Measurements from ENCODE around the gene HNRNPC. TPM values are rescaled to one million over a fixed set of nuclear protein-coding genes. Genes with fewer than 3 reads are reported as not detected.

Gene HNRNPC
- total and polyA plus RNA-seq, 2 of the 8 experiments (the other 6 are each of a cell fraction or from before 2014, with no cell fraction given): 781 to 1,207 TPM

- H3K9ac ChIP-seq (replicated peaks in 1 of 4; ENCODE audit: extremely low read depth in 1 of 4, low read depth in 3 of 4, low read length in 3 of 4): no peak overlapping the region
- no peak overlapping the region for H2BK12ac ChIP-seq (ENCODE audit: low read depth, low read length)
- H2BK5ac ChIP-seq (ENCODE audit: low read depth, low read length): no peak overlapping the region
- no peak overlapping the region for H4K91ac ChIP-seq (replicated peaks; ENCODE audit: insufficient read length, low read length)
- CTCF ChIA-PET (ENCODE audit: partially characterized antibody): no interaction called here
- H3K4me2 ChIP-seq (ENCODE audit: insufficient read depth in 1 of 2, low read depth in 2 of 2, low read length in 2 of 2): no peak overlapping the region
- no peak overlapping the region for H3K27ac ChIP-seq (ENCODE audit: low read depth, low read length)
- H3K36me3 ChIP-seq (ENCODE audit: control insufficient read depth in 2 of 4, insufficient read depth in 4 of 4, low read length in 3 of 4): peaks cover 12 to 46% (median 30%) of the 10 kb centered on the region in 4 experiments; a peak in 7 of 8 replicates
- H3K9me3 ChIP-seq (ENCODE audit: insufficient read depth in 2 of 2, low read depth in 1 of 2, low read length in 1 of 2): no peaks in the 10 kb centered on the region
- H3K23ac ChIP-seq (ENCODE audit: insufficient read length): no peak overlapping the region
- no peak overlapping the region for H3K4ac ChIP-seq (replicated peaks; ENCODE audit: insufficient read length, low read depth, low read length)
- no peak overlapping the region for H2AK5ac ChIP-seq (ENCODE audit: low read depth, low read length)
- H2BK120ac ChIP-seq (replicated peaks; ENCODE audit: low read depth, low read length): no peak overlapping the region
- DNase-seq (ENCODE audit: low read depth in 1 of 2, low spot score in 2 of 2): no peak
- POLR2A ChIA-PET (ENCODE audit: partially characterized antibody): interaction anchor here (1.0 to 7.6 kb wide), 6 partner anchors 8 to 103 kb away, joined by 3 to 101 read pairs (median 6); no protein-coding TSS in a partner anchor
- H3K4me3 ChIP-seq (ENCODE audit: extremely low read depth in 1 of 4, insufficient read depth in 2 of 4, low read depth in 3 of 4, low read length in 4 of 4): no peak overlapping the region
- H3K79me1 ChIP-seq (ENCODE audit: low read depth, low read length): 0 out of 2 replicates have a peak, but pooled peaks cover 3% of the 10 kb centered on the region
- no peaks in the 10 kb centered on the region for H3K23me2 ChIP-seq (ENCODE audit: low read depth, low read length)
- FAIRE-seq: no peak
- 91 to 100% methylated on average over 2 to 12 of the region's 12 CpGs for WGBS, 2 experiments (ENCODE audit: extremely low coverage in 1 of 2, insufficient coverage in 1 of 2, insufficient read length in 1 of 2, insufficient replicate concordance in 2 of 2, low coverage in 1 of 2, low lambda C conversion rate in 2 of 2, missing lambda C conversion rate in 1 of 2)
- H4K8ac ChIP-seq (ENCODE audit: extremely low read depth, insufficient read depth, low read length): no peak overlapping the region
- H4K20me1 ChIP-seq (replicated peaks in 1 of 2; ENCODE audit: control insufficient read depth in 1 of 2, insufficient read depth in 2 of 2, low read length in 2 of 2): peaks cover 6 to 7% of the 10 kb centered on the region in 2 experiments
- H2BK20ac ChIP-seq (ENCODE audit: low read length): no peak overlapping the region
- no peak overlapping the region for H2AFZ ChIP-seq (ENCODE audit: low read length)
- no peaks in the 10 kb centered on the region for H3K27me3 ChIP-seq (replicated peaks in 1 of 4; ENCODE audit: control insufficient read depth in 3 of 4, extremely low read depth in 1 of 4, insufficient read depth in 3 of 4, low read length in 3 of 4)
- no peak overlapping the region for H3K18ac ChIP-seq (ENCODE audit: extremely low read depth, low read length)
- H3K4me1 ChIP-seq (replicated peaks in 1 of 4; ENCODE audit: control insufficient read depth in 3 of 4, insufficient read depth in 4 of 4, low read length in 3 of 4): peaks cover 0 to 9% (median 2%) of the 10 kb centered on the region in 4 experiments; a peak in 5 of 7 replicates
- no peak overlapping the region for H3K56ac ChIP-seq (replicated peaks; ENCODE audit: insufficient read length, low read depth, low read length)
- no peak overlapping the region for H3K14ac ChIP-seq (ENCODE audit: insufficient read length)
- H4K5ac ChIP-seq (ENCODE audit: insufficient read length, low read depth, low read length): no peak overlapping the region
- H3K79me2 ChIP-seq (ENCODE audit: control insufficient read depth in 1 of 2, insufficient read depth in 2 of 2, low read length in 2 of 2): no peaks in the 10 kb centered on the region
- no peak overlapping the region for H2BK15ac ChIP-seq (ENCODE audit: low read length)
- TF ChIP-seq, protein P1, sequence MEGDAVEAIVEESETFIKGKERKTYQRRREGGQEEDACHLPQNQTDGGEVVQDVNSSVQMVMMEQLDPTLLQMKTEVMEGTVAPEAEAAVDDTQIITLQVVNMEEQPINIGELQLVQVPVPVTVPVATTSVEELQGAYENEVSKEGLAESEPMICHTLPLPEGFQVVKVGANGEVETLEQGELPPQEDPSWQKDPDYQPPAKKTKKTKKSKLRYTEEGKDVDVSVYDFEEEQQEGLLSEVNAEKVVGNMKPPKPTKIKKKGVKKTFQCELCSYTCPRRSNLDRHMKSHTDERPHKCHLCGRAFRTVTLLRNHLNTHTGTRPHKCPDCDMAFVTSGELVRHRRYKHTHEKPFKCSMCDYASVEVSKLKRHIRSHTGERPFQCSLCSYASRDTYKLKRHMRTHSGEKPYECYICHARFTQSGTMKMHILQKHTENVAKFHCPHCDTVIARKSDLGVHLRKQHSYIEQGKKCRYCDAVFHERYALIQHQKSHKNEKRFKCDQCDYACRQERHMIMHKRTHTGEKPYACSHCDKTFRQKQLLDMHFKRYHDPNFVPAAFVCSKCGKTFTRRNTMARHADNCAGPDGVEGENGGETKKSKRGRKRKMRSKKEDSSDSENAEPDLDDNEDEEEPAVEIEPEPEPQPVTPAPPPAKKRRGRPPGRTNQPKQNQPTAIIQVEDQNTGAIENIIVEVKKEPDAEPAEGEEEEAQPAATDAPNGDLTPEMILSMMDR (IDR thresholded peaks at IDR 0.05; ENCODE audit: control extremely low read depth in 1 of 3, insufficient read depth in 1 of 3, low read depth in 1 of 3, low read length in 3 of 3): no peak
- TF ChIP-seq SRF (IDR thresholded peaks at IDR 0.05; ENCODE audit: low read depth, low read length) (no peak), TBP (IDR thresholded peaks at IDR 0.05; ENCODE audit: low read depth, low read length) (no peak), SIN3A (conservative IDR thresholded peaks at IDR 0.05 in 1 of 2, IDR thresholded peaks at IDR 0.05 in 1 of 2; ENCODE audit: low read depth in 1 of 2, low read length in 2 of 2) (no peak), JUN (IDR thresholded peaks at IDR 0.05; ENCODE audit: low read depth, low read length) (no peak), SP4 (IDR thresholded peaks at IDR 0.05; ENCODE audit: low read length) (no peak), SP2 (IDR thresholded peaks at IDR 0.05; ENCODE audit: low read length) (no peak), SP1 (IDR thresholded peaks at IDR 0.05; ENCODE audit: low read depth, low read length) (no peak), HDAC6 (IDR thresholded peaks at IDR 0.05; ENCODE audit: low read depth, low read length) (no peak), POLR2A (IDR thresholded peaks at IDR 0.05; ENCODE audit: control extremely low read depth in 1 of 2, low read depth in 2 of 2, low read length in 2 of 2) (peak; percentile 34 to 68)
Observed at GRCh38 chr14:21205678-21206581, 63.3 kb downstream of the HNRNPC start.

Data from H1 (cell line).